ENCODE data around the gene CCDC30.
A peak's percentile ranks its signal among the peaks of the same experiment; 100 is the strongest.

DNA sequence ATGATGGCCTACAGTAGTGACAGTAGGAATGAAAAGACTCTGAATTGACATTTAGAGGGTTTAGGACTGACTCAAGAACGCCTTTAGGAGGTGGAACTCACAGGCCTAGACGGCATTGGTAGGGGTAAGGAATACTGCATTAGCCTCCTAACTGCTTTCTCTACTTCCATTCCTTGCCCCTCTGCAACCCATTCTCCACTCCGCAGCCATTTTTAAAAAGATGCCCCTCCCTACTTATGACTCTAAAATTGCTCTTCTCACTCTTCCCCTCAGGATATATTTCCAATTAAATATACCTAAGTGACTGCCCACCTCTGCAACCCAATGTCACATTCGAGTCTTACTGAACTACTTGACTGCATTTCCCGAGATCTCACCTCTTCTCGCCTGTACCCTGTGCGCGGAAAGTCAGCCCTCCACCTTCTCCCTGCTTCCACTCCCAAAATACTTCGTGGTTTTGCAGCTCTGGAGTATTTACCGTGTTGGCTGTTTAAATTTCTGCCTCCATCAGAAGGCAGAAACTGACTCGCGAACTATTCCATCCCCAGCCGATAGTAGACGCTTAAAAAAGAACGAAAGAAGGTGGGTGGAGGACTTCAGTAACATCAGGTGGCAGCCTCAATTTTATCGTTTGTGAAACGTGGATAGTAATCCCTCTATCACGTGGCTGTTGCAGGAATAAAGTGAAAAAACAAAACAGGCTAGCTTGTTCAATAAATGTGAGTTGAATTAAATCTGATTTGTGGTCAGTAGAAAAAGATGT, 218.0 kb downstream of the CCDC30 start:
- TF ChIP-seq POLR2A (IDR thresholded peaks at IDR 0.05; ENCODE audit: low read depth, low read length) (no peak; the same call in 1 of the 2 replicates), ZNF24 (IDR thresholded peaks at IDR 0.05) (no peak), KDM1A (IDR thresholded peaks at IDR 0.05; ENCODE audit: borderline replicate concordance) (no peak), FOXK2 (IDR thresholded peaks at IDR 0.05) (no peak), YY1 (IDR thresholded peaks at IDR 0.05; ENCODE audit: low read depth, low read length) (peak; percentile 63), POU2F2 (IDR thresholded peaks at IDR 0.05; ENCODE audit: borderline replicate concordance, low read depth, low read length) (no peak)
- TF ChIP-seq, protein P1, sequence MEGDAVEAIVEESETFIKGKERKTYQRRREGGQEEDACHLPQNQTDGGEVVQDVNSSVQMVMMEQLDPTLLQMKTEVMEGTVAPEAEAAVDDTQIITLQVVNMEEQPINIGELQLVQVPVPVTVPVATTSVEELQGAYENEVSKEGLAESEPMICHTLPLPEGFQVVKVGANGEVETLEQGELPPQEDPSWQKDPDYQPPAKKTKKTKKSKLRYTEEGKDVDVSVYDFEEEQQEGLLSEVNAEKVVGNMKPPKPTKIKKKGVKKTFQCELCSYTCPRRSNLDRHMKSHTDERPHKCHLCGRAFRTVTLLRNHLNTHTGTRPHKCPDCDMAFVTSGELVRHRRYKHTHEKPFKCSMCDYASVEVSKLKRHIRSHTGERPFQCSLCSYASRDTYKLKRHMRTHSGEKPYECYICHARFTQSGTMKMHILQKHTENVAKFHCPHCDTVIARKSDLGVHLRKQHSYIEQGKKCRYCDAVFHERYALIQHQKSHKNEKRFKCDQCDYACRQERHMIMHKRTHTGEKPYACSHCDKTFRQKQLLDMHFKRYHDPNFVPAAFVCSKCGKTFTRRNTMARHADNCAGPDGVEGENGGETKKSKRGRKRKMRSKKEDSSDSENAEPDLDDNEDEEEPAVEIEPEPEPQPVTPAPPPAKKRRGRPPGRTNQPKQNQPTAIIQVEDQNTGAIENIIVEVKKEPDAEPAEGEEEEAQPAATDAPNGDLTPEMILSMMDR (IDR thresholded peaks at IDR 0.05 in 2 of 3, conservative IDR thresholded peaks at IDR 0.05 in 1 of 3; ENCODE audit: control insufficient read depth in 2 of 3, extremely low read depth in 1 of 3, insufficient read depth in 1 of 3, low read depth in 3 of 3, low read length in 3 of 3): peak in 1 of 3 experiments; percentile 15; a peak in 1 of 6 replicates

Data from GM12878 (cell line).